ENCODE measurements around the gene FAM3B.

The FAM3B gene

DNA sequence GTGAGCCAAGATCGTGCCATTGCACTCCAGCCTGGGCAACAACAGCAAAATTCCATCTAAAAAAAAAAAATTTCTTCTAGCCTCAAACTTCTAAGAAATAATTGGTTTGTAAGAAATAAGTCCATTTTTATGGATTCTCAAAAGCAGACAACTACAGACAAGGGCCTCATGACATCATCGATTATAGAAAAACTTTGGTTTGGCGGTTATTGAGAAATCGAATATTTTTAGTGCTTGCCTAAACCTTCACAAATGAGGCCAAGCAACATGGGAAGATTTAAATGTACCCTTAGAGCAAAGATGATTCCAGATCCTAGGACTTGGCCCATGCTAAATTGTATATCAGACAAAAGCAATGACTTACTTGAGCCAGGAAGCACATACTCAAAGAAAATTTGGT is 81.7 kb downstream of the FAM3B start:
- no peak for DNase-seq

DNA sequence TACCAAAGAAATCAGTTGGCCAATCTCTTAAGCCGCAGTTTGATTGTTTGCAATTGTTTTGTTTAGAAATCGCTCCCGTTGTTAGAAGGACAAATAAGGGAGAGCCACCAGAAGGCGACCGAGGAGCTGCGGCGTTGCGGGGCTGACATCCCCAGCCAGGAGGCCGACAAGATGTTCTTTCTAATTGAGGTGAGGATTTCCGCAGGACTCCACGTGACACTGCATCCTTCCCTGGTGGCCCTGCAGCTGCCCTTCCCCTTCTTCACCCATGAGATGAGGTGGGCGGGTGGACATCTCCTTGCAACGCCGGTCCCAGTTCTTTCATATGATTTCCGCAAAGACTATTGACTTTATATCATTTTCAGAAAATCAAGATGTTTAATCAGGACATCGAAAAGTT is 82.2 kb downstream of the FAM3B start:
- DNase-seq, result no peak

DNA sequence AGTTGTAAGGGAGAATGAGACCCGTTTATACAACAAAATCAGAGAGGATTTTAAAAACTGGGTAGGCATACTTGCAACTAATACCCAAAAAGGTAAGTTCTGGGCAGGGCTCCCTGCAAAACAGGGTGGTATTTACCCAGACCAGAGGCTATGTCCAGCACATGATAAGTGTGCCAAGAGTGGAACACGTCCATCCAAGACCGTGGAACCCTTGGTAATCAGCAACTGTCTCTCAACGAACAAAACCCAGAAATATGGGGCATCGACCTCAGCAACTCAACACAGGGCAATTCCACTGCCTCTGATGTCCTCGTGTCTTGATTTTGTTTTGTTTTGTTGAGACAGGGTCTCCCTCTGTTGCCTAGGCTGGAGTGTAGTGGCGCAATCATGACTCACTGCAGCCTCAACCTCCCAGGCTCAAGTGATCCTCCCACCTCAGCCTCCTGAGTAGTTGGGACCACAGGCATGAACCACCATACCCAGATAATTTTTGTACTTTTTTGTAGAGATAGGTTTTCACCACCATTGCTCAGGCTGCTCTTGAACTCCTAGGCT is 82.7 kb downstream of the FAM3B start:
- no peak for DNase-seq

DNA sequence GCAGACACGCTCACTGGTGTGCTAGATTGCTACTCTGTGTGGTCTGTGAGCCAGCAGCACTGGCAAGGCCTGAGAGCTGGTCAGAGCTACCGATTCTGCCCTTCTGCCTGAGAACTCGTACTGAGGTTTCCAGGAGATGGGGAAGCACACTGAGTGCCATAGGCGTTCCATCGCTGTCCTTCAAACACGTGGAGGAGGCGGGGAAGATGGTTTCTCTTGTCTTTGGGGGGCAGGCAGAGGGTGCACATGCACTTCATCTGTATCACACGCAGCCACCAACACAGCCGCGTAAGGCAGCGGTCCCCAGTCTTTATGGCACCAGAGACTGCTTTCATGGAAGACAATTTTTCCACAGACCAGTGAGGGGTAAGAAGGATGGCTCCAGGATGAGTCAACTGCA is 85.6 kb downstream of the FAM3B start:
- DNase-seq, result no peak

DNA sequence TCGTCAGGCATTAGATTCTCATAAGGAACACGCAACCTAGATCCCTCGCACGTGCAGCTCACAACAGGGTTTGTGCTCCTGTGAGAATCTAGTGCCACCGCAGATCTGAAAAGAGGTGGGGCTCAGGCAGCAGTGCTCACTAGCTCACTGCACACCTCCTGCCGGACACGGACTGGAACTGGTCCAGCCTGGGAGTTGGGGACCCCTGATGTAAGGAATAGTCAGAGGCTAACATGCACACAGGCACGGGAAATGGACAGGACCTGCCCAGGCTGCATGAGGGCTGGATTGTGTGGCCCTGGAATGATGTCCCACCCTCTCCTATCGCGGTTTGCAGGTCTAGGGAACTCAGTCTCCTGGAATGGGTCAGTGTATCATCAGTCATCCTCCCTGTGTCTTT is 86.2 kb downstream of the FAM3B start:
- no peak for DNase-seq

DNA sequence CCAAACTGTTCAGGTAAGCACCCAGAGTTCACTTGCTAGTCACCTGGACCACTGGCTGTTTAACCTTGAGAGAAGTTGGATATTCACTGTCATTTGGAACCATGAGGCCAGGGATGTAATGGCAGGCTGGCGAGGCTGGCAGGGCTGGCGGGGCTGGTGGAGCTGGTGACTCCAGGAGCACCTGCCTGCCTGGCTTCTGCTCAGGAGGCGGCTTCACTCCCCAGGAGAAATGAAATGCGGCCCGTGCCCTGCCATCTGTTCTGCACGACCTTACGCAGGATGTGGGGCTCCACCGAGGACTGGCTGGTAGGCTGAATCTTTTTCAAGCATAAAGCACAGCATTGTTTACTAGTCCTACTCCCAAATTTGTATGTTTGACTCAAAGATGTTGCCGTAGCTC is 86.7 kb downstream of the FAM3B start:
- no peak for DNase-seq

DNA sequence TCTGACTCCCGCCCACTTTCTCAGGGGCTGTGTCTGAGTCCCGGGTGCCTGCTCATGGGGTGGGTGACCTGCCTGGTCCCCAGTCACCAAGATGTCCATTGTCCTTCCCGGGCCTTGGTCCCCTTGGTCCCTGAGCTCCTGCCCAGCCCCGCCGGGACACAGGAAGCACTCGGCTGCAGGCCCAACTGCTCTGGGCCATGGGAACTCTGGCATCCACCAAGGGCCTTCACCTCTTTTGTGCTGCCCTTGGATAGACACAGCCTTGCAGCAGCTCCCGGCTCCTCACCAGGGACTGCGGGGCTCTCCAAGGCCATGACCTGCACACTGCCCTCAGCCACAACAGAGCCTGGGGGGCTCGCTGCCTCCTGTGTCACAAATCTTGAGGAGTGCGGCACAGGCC is 87.4 kb downstream of the FAM3B start:
- no peak for DNase-seq

DNA sequence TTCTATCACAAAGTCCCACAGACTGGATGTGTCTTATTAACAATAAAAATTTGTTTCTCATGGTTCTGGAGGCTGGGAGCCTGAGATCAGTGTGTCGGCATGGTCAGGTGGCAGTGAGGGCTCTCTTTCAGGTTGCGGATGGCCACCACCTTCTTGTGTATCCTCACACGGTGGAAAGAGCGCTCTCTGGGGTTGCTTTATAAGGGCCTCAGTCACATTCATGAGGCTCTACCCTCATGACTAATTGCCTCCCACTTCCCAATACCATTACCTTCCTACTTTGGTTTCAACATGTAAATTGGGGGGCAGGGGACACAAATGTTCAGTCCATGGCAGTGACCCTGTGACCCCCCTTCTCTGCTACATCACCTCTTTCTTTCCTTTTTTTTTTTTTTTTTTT is 88.7 kb downstream of the FAM3B start:
- DNase-seq, result no peak

DNA sequence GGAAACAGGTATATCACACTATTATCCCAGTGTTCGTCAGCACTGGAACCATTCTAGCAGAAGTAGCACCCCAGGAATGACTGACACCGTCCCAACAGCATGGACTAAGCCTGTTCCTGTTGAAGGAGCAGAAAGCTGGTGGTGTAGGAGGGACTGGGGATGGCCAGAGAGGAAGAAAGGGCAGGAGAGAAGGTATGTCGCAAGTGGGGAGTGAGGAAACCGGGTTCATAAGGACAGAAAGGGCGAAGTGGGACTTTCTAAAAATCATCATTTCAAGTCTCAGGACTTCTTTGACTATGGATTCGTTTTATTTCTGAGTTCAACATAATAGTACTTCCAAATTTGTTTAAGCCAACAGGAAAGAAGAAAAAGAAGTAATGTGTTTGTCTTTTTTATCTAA is 89.7 kb downstream of the FAM3B start:
- no peak for DNase-seq
